Measurements from ENCODE around the gene USP13. TPM values are rescaled to one million over a fixed set of nuclear protein-coding genes. Genes with fewer than 3 reads are reported as not detected.

Gene USP13
- total and polyA plus RNA-seq, 2 of the 13 experiments (the other 11 are each of a cell fraction or from before 2014, with no cell fraction given) = 15.9 to 36.7 TPM

DNA sequence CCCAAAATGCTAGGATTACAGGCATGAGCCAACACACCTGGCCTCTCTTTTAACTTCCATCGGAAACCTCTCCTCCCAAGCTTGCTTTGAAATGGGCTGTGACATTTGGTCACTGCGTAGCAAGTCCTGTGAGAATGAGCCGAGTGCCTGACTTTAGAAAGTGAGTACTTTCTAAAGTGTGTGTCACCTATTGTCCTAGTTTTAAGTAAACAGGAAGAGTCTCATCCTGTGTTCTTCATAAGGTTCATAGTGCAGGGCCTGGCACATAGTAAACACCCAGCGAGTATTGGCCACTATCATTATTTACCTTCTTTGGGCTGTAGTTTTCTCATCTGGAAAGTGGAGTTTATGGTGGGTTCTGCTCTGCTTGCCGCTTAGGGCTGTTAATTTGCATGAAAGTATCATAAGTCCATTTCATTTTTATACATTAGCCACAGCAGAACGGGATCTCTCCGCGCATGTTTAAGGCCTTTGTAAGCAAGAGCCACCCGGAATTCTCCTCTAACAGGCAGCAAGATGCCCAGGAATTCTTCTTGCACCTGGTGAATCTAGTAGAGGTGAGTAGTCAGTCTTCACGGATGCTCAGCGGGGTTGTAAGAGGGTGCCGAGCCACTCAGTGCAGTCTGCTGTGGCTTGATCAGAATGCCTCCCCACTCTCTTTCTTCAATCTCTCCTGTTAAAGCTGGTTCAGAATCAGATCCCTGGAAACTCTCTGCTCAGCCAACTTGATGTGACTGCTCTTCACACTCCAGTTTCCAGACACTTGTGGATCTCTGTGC, 87.2 kb downstream of the USP13 start (continued):
- TF ChIP-seq, protein P1, sequence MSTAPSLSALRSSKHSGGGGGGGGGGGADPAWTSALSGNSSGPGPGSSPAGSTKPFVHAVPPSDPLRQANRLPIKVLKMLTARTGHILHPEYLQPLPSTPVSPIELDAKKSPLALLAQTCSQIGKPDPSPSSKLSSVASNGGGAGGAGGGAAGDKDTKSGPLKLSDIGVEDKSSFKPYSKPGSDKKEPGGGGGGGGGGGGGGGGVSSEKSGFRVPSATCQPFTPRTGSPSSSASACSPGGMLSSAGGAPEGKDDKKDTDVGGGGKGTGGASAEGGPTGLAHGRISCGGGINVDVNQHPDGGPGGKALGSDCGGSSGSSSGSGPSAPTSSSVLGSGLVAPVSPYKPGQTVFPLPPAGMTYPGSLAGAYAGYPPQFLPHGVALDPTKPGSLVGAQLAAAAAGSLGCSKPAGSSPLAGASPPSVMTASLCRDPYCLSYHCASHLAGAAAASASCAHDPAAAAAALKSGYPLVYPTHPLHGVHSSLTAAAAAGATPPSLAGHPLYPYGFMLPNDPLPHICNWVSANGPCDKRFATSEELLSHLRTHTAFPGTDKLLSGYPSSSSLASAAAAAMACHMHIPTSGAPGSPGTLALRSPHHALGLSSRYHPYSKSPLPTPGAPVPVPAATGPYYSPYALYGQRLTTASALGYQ (CRISPR knock-in tag; IDR thresholded peaks at IDR 0.05) = peak; percentile 88; the same call in 1 of the 2 replicates
- TF ChIP-seq RAD21 (CRISPR knock-in tag; IDR thresholded peaks at IDR 0.05) = no peak
- TF ChIP-seq ZNF354B (CRISPR knock-in tag; IDR thresholded peaks at IDR 0.05) = no peak
- TF ChIP-seq NFRKB (IDR thresholded peaks at IDR 0.05) = no peak
- TF ChIP-seq YEATS2 (CRISPR knock-in tag; IDR thresholded peaks at IDR 0.05; ENCODE audit: borderline replicate concordance) = no peak; the same call in 1 of the 2 replicates
- TF ChIP-seq, protein P2, sequence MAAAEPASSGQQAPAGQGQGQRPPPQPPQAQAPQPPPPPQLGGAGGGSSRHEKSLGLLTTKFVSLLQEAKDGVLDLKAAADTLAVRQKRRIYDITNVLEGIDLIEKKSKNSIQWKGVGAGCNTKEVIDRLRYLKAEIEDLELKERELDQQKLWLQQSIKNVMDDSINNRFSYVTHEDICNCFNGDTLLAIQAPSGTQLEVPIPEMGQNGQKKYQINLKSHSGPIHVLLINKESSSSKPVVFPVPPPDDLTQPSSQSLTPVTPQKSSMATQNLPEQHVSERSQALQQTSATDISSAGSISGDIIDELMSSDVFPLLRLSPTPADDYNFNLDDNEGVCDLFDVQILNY (CRISPR knock-in tag; conservative IDR thresholded peaks at IDR 0.05) = no peak
- TF ChIP-seq, protein P3, sequence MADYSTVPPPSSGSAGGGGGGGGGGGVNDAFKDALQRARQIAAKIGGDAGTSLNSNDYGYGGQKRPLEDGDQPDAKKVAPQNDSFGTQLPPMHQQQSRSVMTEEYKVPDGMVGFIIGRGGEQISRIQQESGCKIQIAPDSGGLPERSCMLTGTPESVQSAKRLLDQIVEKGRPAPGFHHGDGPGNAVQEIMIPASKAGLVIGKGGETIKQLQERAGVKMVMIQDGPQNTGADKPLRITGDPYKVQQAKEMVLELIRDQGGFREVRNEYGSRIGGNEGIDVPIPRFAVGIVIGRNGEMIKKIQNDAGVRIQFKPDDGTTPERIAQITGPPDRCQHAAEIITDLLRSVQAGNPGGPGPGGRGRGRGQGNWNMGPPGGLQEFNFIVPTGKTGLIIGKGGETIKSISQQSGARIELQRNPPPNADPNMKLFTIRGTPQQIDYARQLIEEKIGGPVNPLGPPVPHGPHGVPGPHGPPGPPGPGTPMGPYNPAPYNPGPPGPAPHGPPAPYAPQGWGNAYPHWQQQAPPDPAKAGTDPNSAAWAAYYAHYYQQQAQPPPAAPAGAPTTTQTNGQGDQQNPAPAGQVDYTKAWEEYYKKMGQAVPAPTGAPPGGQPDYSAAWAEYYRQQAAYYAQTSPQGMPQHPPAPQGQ (CRISPR knock-in tag; IDR thresholded peaks at IDR 0.05; ENCODE audit: borderline replicate concordance) = no peak
- peak; percentile 38; the same call in 1 of the 2 replicates for TF ChIP-seq SIX4 (CRISPR knock-in tag; IDR thresholded peaks at IDR 0.05)
- TF ChIP-seq ZNF564 (CRISPR knock-in tag; IDR thresholded peaks at IDR 0.05) = no peak
- TF ChIP-seq, protein P4, sequence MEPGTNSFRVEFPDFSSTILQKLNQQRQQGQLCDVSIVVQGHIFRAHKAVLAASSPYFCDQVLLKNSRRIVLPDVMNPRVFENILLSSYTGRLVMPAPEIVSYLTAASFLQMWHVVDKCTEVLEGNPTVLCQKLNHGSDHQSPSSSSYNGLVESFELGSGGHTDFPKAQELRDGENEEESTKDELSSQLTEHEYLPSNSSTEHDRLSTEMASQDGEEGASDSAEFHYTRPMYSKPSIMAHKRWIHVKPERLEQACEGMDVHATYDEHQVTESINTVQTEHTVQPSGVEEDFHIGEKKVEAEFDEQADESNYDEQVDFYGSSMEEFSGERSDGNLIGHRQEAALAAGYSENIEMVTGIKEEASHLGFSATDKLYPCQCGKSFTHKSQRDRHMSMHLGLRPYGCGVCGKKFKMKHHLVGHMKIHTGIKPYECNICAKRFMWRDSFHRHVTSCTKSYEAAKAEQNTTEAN (CRISPR knock-in tag; conservative IDR thresholded peaks at IDR 0.05) = peak; percentile 85
- TF ChIP-seq EHMT2 (IDR thresholded peaks at IDR 0.05; ENCODE audit: borderline replicate concordance, low read depth, low read length) = no peak
- no peak for TF ChIP-seq CEBPG (CRISPR knock-in tag; IDR thresholded peaks at IDR 0.05)
- TF ChIP-seq, protein P5, sequence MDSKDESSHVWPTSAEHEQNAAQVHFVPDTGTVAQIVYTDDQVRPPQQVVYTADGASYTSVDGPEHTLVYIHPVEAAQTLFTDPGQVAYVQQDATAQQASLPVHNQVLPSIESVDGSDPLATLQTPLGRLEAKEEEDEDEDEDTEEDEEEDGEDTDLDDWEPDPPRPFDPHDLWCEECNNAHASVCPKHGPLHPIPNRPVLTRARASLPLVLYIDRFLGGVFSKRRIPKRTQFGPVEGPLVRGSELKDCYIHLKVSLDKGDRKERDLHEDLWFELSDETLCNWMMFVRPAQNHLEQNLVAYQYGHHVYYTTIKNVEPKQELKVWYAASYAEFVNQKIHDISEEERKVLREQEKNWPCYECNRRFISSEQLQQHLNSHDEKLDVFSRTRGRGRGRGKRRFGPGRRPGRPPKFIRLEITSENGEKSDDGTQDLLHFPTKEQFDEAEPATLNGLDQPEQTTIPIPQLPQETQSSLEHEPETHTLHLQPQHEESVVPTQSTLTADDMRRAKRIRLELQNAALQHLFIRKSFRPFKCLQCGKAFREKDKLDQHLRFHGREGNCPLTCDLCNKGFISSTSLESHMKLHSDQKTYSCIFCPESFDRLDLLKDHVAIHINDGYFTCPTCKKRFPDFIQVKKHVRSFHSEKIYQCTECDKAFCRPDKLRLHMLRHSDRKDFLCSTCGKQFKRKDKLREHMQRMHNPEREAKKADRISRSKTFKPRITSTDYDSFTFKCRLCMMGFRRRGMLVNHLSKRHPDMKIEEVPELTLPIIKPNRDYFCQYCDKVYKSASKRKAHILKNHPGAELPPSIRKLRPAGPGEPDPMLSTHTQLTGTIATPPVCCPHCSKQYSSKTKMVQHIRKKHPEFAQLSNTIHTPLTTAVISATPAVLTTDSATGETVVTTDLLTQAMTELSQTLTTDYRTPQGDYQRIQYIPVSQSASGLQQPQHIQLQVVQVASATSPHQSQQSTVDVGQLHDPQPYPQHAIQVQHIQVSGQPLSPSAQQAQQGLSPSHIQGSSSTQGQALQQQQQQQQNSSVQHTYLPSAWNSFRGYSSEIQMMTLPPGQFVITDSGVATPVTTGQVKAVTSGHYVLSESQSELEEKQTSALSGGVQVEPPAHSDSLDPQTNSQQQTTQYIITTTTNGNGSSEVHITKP (CRISPR knock-in tag; IDR thresholded peaks at IDR 0.05; ENCODE audit: low read depth) = no peak
- no peak for TF ChIP-seq ZNF749 (CRISPR knock-in tag; IDR thresholded peaks at IDR 0.05; ENCODE audit: borderline replicate concordance)
- peak; percentile 76 for TF ChIP-seq NFKBIZ (CRISPR knock-in tag; IDR thresholded peaks at IDR 0.05)
- TF ChIP-seq ZSCAN22 (CRISPR knock-in tag; IDR thresholded peaks at IDR 0.05) = no peak
- no peak for TF ChIP-seq MAF1 (CRISPR knock-in tag; IDR thresholded peaks at IDR 0.05; ENCODE audit: borderline replicate concordance)
- no peak for TF ChIP-seq KLF15 (CRISPR knock-in tag; IDR thresholded peaks at IDR 0.05; ENCODE audit: borderline replicate concordance)
- TF ChIP-seq ATF7-NPFF (CRISPR knock-in tag; IDR thresholded peaks at IDR 0.05; ENCODE audit: low read depth) = no peak
- TF ChIP-seq ZNF850 (CRISPR knock-in tag; conservative IDR thresholded peaks at IDR 0.05) = no peak

Measured in HepG2 (cell line).